PC-9 (cell line): ENCODE measurements around the gene NOTCH4. TPM values are rescaled to one million over a fixed set of nuclear protein-coding genes. Genes with fewer than 3 reads are reported as not detected.

Experiments used
- BruUV-seq: library from RNA; stranded (reverse); fragments of 400-500 nt; replicated peaks from 2 replicates; lab custom pipeline; 2021; lab: Mats Ljungman, UMichigan
- CTCF ChIA-PET: fragments of 300-600 bp; sonication (Branson Sonifier 250); formaldehyde crosslinking; loops from one replicate; lab custom pipeline; 2022; ENCODE audit warnings: antibody characterized with exemption; lab: Charles Lee
- POLR2A ChIA-PET: fragments of 300-600 bp; sonication (Branson Sonifier 250); formaldehyde crosslinking; loops from one replicate; lab custom pipeline; 2022; ENCODE audit warnings: antibody characterized with exemption; ENCODE audit not compliant: unreplicated experiment; lab: Charles Lee
- DNase-seq, 2 experiments: peaks; one replicate each; pipeline versions ENCODE4 v3.0.0 to v3.0.0-alpha.2; 2015 to 2022; ENCODE audit warnings: mixed read lengths in 1 of 2
- H2AFZ ChIP-seq: fragments of 200-600 bp; sonication (generic); 2 replicates; pipeline ENCODE4 v1.8.1; 2017; ENCODE audit warnings: antibody characterized with exemption
- H3F3A ChIP-seq: fragments of 200-600 bp; sonication (generic); 2 replicates; pipeline ENCODE4 v1.8.1; 2017; ENCODE audit warnings: antibody characterized with exemption, mild to moderate bottlenecking, low read depth; ENCODE audit not compliant: insufficient read depth
- H3K27ac ChIP-seq: fragments of 200-600 bp; sonication (generic); 2 replicates; pipeline ENCODE4 v1.6.1; 2016; ENCODE audit warnings: mixed run types
- H3K27me3 ChIP-seq: fragments of 200-600 bp; sonication (generic); 2 replicates; pipeline ENCODE4 v1.6.1; 2016; ENCODE audit warnings: low read depth, mixed run types; ENCODE audit not compliant: insufficient read depth
- H3K36me3 ChIP-seq: fragments of 200-600 bp; sonication (generic); 2 replicates; pipeline ENCODE4 v1.6.1; 2016; ENCODE audit warnings: low read depth, mixed run types
- H3K4me1 ChIP-seq: fragments of 200-600 bp; sonication (generic); replicated peaks from 2 replicates; pipeline ENCODE4 v1.6.1; 2016; ENCODE audit warnings: mixed run types; ENCODE audit not compliant: insufficient read depth
- H3K4me2 ChIP-seq: fragments of 200-600 bp; sonication (generic); 2 replicates; pipeline ENCODE4 v1.6.1; 2017; ENCODE audit warnings: mixed run types
- H3K4me3 ChIP-seq: fragments of 200-600 bp; sonication (generic); 2 replicates; pipeline ENCODE4 v1.6.1; 2016; ENCODE audit warnings: mixed run types
- H3K79me2 ChIP-seq: fragments of 200-600 bp; sonication (generic); 2 replicates; pipeline ENCODE4 v1.6.1; 2017; ENCODE audit warnings: low read depth, mixed run types
- H3K9me2 ChIP-seq: fragments of 200-600 bp; sonication (generic); 2 replicates; pipeline ENCODE4 v1.8.1; 2017; ENCODE audit warnings: mild to moderate bottlenecking; ENCODE audit not compliant: insufficient read depth
- H3K9me3 ChIP-seq: fragments of 200-600 bp; sonication (generic); 2 replicates; pipeline ENCODE4 v1.8.1; 2016; ENCODE audit warnings: low read depth; ENCODE audit not compliant: insufficient read depth
- H4K20me1 ChIP-seq: fragments of 200-600 bp; sonication (generic); 2 replicates; pipeline ENCODE4 v1.8.1; 2017; ENCODE audit not compliant: insufficient read depth
- CTCF ChIP-seq: fragments of 200-600 bp; sonication (generic); conservative IDR thresholded peaks from 2 replicates; pipeline ENCODE4 v1.6.1; 2017; ENCODE audit warnings: mixed run types, antibody characterized with exemption, mild to moderate bottlenecking, moderate library complexity
- EZH2 ChIP-seq: fragments of 200-600 bp; sonication (generic); IDR thresholded peaks from 2 replicates; pipeline ENCODE4 v1.8.0; 2017; ENCODE audit warnings: antibody characterized with exemption, low read depth
- intact Hi-C: fragments of 100-400 bp; cut with micrococcal nuclease; formaldehyde crosslinking; loops from one replicate; pipeline ENCODE4 v1.10.0; 2022; ENCODE audit not compliant: unreplicated experiment
- total RNA-seq: library from RNA; stranded (reverse); gene quantifications from 2 replicates; pipeline ENCODE4 v1.2.3, GENCODE V29; 2021

NOTCH4 gene
- total RNA-seq, 1 experiment from 2014 or later: 1.5 TPM

- Histone ChIP-seq H3K4me2 (no peak overlapping the region), H3K27ac (no peak overlapping the region), H3K79me2 (no peaks in the 10 kb centered on the region), H3K36me3 (no peaks in the 10 kb centered on the region), H2AFZ (no peak overlapping the region), H4K20me1 (no peaks in the 10 kb centered on the region), H3K4me3 (no peak overlapping the region), H3F3A (no peaks in the 10 kb centered on the region), H3K9me2 (no peaks in the 10 kb centered on the region), H3K4me1 (no peaks in the 10 kb centered on the region), H3K27me3 (peaks cover 17% of the 10 kb centered on the region), H3K9me3 (no peaks in the 10 kb centered on the region)
- intact Hi-C loops: no loop called here
- ChIA-PET POLR2A (no interaction called here), CTCF (no interaction called here)
- no peak for TF ChIP-seq EZH2
- no peak for TF ChIP-seq CTCF
- BruUV-seq: no TSS peak
- no peak for DNase-seq
Observed at GRCh38 chr6:32226434-32226833, 2.6 kb upstream of the NOTCH4 start.

- DNase-seq: no peak
- no peak overlapping the region for H3K4me3 ChIP-seq
- H3K79me2 ChIP-seq: no peaks in the 10 kb centered on the region
- H3K9me3 ChIP-seq: no peaks in the 10 kb centered on the region
- ChIA-PET CTCF (no interaction called here), POLR2A (no interaction called here)
- H3K27ac ChIP-seq: no peak overlapping the region
- H3K36me3 ChIP-seq: no peaks in the 10 kb centered on the region
- peaks cover 34% of the 10 kb centered on the region for H3K27me3 ChIP-seq
- no peaks in the 10 kb centered on the region for H3K4me1 ChIP-seq
- H3K9me2 ChIP-seq: no peaks in the 10 kb centered on the region
- H3K4me2 ChIP-seq: no peak overlapping the region
- no peaks in the 10 kb centered on the region for H3F3A ChIP-seq
- BruUV-seq: no TSS peak
- intact Hi-C loops: no loop called here
- no peaks in the 10 kb centered on the region for H4K20me1 ChIP-seq
- no peak overlapping the region for H2AFZ ChIP-seq
- TF ChIP-seq CTCF: no peak
- no peak for TF ChIP-seq EZH2
Observed at GRCh38 chr6:32224696-32225095, 829 bp upstream of the NOTCH4 start.

GRCh38 chr6:32222333-32223230 lies 1.3 kb downstream of the NOTCH4 start:
- H3K4me2 ChIP-seq: no peak overlapping the region
- H3K4me1 ChIP-seq: no peaks in the 10 kb centered on the region
- intact Hi-C loops: no loop called here
- TF ChIP-seq EZH2: no peak
- no peak for TF ChIP-seq CTCF
- no peaks in the 10 kb centered on the region for H3K9me2 ChIP-seq
- H3K9me3 ChIP-seq: no peaks in the 10 kb centered on the region
- no peaks in the 10 kb centered on the region for H3K36me3 ChIP-seq
- no peak overlapping the region for H3K27ac ChIP-seq
- DNase-seq: no peak
- H3K79me2 ChIP-seq: no peaks in the 10 kb centered on the region
- peaks cover 55% of the 10 kb centered on the region for H3K27me3 ChIP-seq
- no peak overlapping the region for H3K4me3 ChIP-seq
- H3F3A ChIP-seq: no peaks in the 10 kb centered on the region
- H4K20me1 ChIP-seq: no peaks in the 10 kb centered on the region
- CTCF ChIA-PET: no interaction called here
- H2AFZ ChIP-seq: no peak overlapping the region
- POLR2A ChIA-PET: no interaction called here
- no TSS peak for BruUV-seq
